GM12864 (cell line): ENCODE data around the gene FADD.
"Not testable (repeated sequence)": the region's sequence is repeated elsewhere in the genome, so short reads cannot be mapped to it uniquely, and the experiment has no call there.

Experiments used
- DNase-seq: peaks from one replicate; pipeline ENCODE4 v3.0.0-alpha.2; 2011; ENCODE audit warnings: low read depth
- H3K4me3 ChIP-seq: 2 replicates; pipeline ENCODE4 v1.5.1; 2011; ENCODE audit warnings: mild to moderate bottlenecking, low read depth, low read length, control low read depth
- TF ChIP-seq, protein P1 (sequence below): IDR thresholded peaks from 2 replicates; pipeline ENCODE4 v1.5.1; 2011; ENCODE audit warnings: low read depth, mild to moderate bottlenecking, moderate library complexity, low read length, control low read depth, inconsistent platforms; ENCODE audit errors: missing control alignments

The FADD gene

DNA sequence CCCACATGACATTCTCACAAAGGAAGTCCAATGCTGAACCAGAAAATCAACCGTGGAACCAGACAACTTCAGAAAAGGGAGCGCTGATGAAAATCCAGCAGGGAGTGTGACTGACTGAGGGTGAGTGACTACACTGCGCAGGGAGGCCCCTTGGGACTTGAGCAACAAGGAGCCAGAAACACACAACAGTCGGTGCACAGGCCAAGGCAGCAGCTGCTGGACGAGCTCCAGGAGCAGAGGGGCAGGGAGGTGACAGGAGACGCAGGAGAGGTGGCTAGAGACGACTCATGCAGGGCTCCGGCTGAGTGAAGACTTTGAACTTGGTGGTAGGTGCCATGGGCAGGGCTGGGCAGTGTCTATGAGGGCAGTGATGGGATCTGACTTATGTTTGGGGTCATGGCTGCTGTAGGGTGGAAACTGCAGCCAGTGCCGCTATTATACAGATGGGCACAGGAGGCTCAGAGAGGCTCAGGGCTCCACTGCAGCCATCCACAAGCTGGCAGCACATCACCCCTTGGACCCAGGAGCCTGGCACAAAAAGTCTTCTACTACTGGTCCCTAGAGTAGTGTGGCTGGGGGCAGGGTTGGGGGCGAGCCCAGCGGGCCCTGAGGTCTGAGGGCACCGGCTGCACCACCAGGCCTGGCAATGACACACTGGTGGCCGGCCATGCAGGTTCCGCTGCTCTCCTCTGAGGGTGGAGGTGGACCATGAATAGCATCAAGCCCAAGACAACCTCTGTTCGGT is 10.3 kb upstream of the FADD start:
- TF ChIP-seq, protein P1, sequence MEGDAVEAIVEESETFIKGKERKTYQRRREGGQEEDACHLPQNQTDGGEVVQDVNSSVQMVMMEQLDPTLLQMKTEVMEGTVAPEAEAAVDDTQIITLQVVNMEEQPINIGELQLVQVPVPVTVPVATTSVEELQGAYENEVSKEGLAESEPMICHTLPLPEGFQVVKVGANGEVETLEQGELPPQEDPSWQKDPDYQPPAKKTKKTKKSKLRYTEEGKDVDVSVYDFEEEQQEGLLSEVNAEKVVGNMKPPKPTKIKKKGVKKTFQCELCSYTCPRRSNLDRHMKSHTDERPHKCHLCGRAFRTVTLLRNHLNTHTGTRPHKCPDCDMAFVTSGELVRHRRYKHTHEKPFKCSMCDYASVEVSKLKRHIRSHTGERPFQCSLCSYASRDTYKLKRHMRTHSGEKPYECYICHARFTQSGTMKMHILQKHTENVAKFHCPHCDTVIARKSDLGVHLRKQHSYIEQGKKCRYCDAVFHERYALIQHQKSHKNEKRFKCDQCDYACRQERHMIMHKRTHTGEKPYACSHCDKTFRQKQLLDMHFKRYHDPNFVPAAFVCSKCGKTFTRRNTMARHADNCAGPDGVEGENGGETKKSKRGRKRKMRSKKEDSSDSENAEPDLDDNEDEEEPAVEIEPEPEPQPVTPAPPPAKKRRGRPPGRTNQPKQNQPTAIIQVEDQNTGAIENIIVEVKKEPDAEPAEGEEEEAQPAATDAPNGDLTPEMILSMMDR: no peak
- no peak overlapping the region for H3K4me3 ChIP-seq
- DNase-seq: no peak

DNA sequence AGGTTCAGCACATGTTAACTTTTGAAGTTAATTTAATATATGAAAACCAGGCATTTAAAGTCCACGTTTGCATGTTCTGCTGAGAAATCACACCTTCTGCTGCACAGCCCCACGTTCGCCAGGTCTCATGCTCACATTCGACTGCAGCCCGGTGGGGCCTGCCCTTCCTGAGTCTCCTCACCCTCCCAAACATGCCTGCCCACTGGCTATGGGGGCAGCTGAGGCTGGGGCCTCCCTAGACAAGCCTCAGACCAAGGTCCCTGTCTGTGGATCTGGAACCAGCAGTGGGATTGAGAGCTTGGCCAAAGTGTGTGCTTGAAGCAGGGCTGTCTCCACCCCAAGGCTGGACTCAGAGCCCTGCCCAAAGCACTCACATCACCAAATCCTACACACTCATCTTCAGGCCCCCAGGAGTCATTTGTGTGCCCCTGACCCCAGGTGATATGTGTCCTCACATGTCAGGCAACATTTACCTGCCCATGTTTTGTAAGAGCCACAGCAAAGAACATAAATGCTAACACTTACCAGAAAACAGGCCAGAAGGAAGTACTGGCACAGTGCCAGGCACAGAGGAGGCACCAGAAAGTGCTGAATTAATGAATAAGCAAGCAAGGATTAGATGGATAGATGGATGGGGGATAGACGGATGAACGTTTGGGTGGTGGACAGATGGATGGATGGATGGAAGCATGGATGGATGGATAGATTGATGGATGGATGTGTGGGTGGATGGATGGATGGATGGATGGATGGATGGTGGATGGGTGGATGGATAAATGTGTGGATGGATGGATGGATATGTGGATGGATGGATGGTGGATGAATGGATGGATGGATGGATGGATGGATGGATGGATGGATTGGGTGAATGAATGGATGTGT is 9.4 kb upstream of the FADD start:
- TF ChIP-seq, protein P1: no peak
- H3K4me3 ChIP-seq: no peak overlapping the region
- DNase-seq: no peak

DNA sequence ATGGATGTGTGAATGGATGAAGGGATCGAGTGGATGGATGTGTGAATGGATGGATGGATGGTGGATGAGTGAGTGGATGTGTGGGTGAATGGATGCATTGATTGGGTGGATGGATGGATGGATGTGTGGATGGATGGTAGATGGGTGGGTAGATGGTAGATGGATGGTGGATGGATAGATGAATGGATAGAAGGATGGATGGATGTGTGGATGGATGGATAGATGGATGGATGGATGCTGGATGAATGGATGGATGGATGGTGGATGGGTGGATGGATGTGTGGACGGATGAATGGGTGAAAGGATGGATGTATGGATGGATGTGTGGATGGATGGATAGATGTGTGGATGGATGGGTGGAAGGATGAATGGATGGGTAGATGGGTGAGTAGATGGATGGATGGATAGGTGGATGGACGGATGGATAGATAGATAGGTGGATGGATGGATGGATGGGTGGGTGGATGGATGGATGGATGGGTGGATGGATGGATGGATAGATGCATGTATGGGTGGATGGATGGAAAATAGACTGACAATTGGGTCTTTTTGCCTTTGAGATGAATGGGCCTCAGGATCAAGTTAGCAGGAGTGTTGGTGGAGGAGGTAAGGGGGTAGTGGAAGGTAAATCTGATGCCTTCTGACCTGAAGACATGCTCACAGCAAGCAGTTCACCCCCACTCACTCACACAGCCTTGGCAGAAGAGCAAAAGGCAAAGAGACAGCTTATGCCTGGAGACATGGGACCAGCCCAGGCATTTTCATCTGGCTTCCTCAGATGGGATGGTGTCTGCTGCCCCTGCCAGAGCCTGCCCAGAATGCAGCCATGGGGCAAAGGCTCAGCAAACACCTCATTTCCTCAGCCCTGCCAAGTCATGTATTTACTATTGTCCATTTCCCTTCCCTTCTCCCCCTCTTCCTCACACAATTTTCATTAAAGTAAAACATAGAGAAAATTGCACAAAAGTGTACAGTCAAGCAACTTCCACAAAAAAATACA is 8.0 kb upstream of the FADD start:
- no peak overlapping the region for H3K4me3 ChIP-seq
- no peak for DNase-seq
- TF ChIP-seq, protein P1: no peak

DNA sequence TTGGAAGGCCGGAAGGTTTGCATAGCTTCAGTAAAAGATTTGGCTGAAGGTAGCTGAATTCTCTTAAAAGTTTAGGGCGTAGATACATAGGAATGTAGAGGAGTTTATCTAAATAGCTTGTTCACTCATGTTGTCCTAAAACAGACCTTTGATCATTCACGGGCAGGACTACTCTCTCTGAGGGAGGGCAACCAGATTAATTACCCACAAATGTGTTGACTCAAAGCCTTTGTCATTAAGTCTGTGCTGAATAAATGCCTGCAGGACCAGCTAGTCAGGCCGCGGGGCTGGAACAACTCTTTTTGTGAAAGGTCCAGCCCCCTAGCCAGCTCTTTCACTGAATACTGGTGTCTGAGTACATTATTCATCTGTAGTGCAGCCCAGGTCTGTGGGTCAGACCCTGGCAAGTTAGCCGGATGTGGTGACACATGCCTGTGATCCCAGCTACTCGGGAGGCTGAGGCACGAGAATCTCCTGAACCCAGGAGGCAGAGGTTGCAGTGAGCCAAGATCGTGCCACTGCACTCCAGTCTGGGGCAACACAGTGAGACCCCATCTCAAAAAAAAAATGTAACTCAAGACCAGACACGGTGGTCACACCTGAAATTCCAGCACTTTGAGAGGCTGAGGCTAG is 2.8 kb upstream of the FADD start:
- DNase-seq: no peak

DNA sequence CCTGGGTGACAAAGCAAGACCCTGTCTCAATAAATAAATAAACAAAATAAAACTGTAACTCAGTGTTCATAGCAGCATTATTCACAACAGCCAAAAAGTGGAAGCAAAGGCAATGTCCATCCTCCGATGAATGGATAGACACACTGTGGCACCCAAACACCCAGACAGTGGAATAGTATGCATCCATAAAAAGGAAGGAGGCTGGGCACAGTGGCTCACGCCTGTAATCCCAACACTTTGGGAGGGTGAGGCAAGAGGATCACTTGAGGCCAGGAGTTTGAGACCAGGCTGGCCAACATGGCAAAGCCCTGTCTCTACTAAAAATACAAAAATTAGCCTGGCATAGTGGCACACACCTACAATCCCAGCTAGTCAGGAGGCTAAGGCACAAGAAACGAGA is 2.0 kb upstream of the FADD start:
- not testable (repeated sequence) for H3K4me3 ChIP-seq, DNase-seq

More for the DNA sequence above, 2.8 kb upstream of the FADD start:
- TF ChIP-seq, protein P1: no peak
- H3K4me3 ChIP-seq: no peak overlapping the region

DNA sequence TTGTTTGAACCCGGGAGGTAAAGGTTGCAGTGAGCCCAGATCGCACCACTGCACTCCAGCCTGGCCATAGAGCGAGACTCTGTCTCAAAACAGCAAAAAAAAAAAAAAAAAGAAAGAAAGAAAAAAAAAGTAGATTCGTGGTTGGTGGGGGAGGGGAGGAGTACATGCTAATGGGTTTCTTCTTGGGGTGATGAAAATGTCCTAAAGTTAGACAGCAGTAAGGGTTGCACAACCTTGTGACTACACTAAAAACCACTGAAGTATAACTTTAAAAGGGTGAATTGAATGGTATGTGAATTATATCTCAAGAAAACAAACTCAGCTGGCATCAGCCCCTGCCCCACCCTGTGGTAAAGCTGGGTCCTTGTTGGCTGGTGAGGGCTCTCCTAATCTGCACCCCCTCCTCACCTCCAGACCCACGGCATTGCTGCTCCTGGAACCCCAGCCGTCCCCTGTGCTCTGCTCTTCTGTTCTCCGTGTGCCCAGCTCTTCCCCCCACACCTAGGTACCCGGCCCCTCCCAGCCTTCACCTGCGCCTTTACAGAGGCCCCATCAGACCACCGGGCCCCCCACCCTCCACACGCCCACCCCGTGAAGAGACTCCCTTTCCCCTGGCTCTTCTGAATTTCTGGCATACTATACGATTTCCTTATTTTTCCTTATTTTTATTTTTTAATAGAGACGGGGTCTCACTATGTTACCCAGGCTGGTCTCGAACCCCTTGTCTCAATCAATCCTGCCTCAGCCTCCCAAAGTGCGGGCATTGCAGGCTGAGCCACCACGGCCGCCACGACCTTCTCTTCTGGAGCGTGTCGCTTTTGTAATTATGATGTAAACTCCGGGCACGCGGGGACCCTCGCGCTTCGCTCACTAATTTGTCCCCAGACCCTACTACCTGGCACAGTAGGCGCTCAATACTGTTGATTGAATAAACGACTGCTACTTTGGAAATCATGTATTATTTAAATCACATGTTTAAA is 924 bp upstream of the FADD start:
- peak overlapping the region; percentile 100 for H3K4me3 ChIP-seq
- TF ChIP-seq, protein P1: no peak
- DNase-seq: no peak
